Measurements from ENCODE around the gene ATP1A3. TPM values are rescaled to one million over a fixed set of nuclear protein-coding genes. Genes with fewer than 3 reads are reported as not detected.

ATP1A3 gene
- total RNA-seq, 4 donors from 2014 or later, result 0.55 TPM; not detected in 3

GRCh38 chr19:42028304-42029216 lies 34.5 kb upstream of the ATP1A3 start:
- no peak overlapping the region for H3K27ac ChIP-seq
- no peaks in the 10 kb centered on the region for H3K27me3 ChIP-seq
- no peak for TF ChIP-seq POLR2A (IDR thresholded peaks at IDR 0.05)
- TF ChIP-seq, protein P1, sequence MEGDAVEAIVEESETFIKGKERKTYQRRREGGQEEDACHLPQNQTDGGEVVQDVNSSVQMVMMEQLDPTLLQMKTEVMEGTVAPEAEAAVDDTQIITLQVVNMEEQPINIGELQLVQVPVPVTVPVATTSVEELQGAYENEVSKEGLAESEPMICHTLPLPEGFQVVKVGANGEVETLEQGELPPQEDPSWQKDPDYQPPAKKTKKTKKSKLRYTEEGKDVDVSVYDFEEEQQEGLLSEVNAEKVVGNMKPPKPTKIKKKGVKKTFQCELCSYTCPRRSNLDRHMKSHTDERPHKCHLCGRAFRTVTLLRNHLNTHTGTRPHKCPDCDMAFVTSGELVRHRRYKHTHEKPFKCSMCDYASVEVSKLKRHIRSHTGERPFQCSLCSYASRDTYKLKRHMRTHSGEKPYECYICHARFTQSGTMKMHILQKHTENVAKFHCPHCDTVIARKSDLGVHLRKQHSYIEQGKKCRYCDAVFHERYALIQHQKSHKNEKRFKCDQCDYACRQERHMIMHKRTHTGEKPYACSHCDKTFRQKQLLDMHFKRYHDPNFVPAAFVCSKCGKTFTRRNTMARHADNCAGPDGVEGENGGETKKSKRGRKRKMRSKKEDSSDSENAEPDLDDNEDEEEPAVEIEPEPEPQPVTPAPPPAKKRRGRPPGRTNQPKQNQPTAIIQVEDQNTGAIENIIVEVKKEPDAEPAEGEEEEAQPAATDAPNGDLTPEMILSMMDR (IDR thresholded peaks at IDR 0.05), result no peak
- H3K9me3 ChIP-seq, result no peaks in the 10 kb centered on the region
- H3K36me3 ChIP-seq, result no peaks in the 10 kb centered on the region
- intact Hi-C loops (cut with DNase I; ENCODE audit: low total_unique reads), result no loop called here
- H3K4me3 ChIP-seq, result no peak overlapping the region
- DNase-seq, result no peak
- no peaks in the 10 kb centered on the region for H3K4me1 ChIP-seq

DNA sequence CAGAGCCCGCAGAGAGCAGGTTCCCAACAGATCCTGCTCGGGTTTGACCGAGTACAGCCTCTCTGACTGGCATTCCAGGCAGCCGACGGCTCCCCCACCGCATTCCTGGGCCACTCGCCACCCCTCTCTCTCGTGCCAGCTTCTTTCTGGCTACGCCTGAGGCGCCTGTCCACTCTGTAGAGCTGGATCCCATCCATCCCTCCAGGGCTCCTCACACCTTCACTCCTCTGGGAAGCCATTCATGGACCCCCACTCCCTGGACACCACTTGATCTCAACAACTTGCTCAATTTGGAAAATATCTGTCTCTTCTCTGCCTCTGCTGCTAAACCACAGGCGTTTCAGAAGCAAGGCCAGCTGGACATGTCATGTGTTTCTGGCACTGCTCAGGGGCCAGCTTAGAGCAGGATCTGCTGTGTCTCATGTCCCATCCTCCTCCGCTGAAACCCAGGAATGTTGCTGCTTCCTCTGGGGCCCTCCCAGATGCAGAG lies 30.6 kb upstream of the ATP1A3 start:
- Histone ChIP-seq H3K4me1 (no peaks in the 10 kb centered on the region), H3K27me3 (no peaks in the 10 kb centered on the region), H3K9me3 (no peaks in the 10 kb centered on the region), H3K36me3 (no peaks in the 10 kb centered on the region), H3K4me3 (no peak overlapping the region), H3K27ac (no peak overlapping the region)
- DNase-seq, result peak in 1 of 2 donors; percentile 31
- intact Hi-C loops (cut with DNase I; ENCODE audit: low total_unique reads), result no loop called here
- TF ChIP-seq, protein P1 (IDR thresholded peaks at IDR 0.05), result no peak

DNA sequence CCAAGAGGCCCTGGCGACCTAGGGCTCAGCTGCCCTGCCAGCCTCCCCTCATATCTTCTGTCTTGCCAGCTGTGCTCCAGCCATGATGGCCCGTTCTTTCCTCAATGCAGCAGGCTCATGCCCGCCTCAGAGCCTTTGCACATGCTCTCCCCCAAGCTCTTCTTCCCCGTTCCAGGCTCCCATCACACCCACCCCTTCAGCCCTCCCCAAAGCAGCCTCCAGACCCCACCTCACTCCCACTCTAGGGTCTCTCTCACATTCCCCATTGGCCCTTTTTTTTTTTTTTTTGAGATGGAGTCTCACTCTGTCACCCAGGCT lies 29.9 kb upstream of the ATP1A3 start:
- no peak for DNase-seq
- Histone ChIP-seq H3K4me3 (no peak overlapping the region), H3K27me3 (no peaks in the 10 kb centered on the region), H3K36me3 (no peaks in the 10 kb centered on the region), H3K27ac (no peak overlapping the region), H3K4me1 (no peaks in the 10 kb centered on the region), H3K9me3 (no peaks in the 10 kb centered on the region)
- TF ChIP-seq, protein P1 (IDR thresholded peaks at IDR 0.05), result no peak
- TF ChIP-seq POLR2A (IDR thresholded peaks at IDR 0.05), result no peak
- intact Hi-C loops (cut with DNase I; ENCODE audit: low total_unique reads), result no loop called here

DNA sequence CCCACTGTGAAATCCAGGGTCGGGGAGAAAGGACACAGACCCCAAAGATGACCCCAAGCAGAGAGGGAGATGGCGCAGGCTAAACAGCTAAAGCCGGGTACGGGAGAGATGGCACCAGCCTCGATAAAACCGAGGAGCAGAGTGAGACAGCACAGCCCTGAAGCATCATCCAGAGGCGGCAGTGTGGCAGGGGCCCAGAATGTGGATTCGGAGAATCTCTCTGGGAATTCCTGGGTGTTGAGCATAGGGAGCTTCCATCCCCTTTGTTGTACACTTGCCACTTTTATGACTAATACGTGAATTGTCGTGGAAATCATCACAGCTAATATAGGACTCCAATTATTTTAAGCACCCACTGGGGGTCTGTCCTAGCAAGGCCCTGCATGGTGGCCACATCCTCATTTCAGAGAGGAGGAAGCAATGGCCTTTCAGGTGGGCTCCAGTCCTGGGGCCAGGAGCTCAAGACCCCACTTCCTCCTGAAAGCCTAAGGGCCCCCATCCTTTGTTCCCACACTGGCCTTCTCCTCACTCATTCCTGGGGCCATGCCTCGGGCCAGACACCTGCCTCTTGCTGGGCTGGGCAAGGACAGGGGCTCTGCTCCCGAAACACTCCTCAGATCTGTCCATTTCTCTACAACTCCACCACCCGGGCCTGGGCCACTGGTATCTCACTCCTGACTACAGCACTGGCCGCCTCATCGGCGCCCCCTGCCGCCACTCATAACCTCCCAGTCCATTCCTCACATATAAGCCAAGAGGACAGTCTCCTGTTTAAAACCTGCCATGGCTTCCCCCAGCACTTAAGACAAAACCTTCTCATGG lies 29.3 kb upstream of the ATP1A3 start:
- no peak for DNase-seq
- TF ChIP-seq, protein P1 (IDR thresholded peaks at IDR 0.05), result no peak
- TF ChIP-seq POLR2A (IDR thresholded peaks at IDR 0.05), result no peak
- H3K36me3 ChIP-seq, result no peaks in the 10 kb centered on the region
- H3K4me3 ChIP-seq, result no peak overlapping the region
- H3K9me3 ChIP-seq, result no peaks in the 10 kb centered on the region
- no peak overlapping the region for H3K27ac ChIP-seq
- no peaks in the 10 kb centered on the region for H3K27me3 ChIP-seq
- no peaks in the 10 kb centered on the region for H3K4me1 ChIP-seq
- intact Hi-C loops (cut with DNase I; ENCODE audit: low total_unique reads), result no loop called here

GRCh38 chr19:42022616-42023015 lies 28.6 kb upstream of the ATP1A3 start:
- H3K27me3 ChIP-seq, result no peaks in the 10 kb centered on the region
- no peak for TF ChIP-seq POLR2A (IDR thresholded peaks at IDR 0.05)
- TF ChIP-seq, protein P1 (IDR thresholded peaks at IDR 0.05), result no peak

More at GRCh38 chr19:42022616-42023015, 28.6 kb upstream of the ATP1A3 start:
- intact Hi-C loops (cut with DNase I; ENCODE audit: low total_unique reads), result no loop called here
- H3K4me3 ChIP-seq, result no peak overlapping the region
- no peaks in the 10 kb centered on the region for H3K36me3 ChIP-seq
- no peak for DNase-seq
- no peaks in the 10 kb centered on the region for H3K4me1 ChIP-seq
- no peaks in the 10 kb centered on the region for H3K9me3 ChIP-seq
- no peak overlapping the region for H3K27ac ChIP-seq
